OCI-LY7 (cell line): Measurements from ENCODE around the gene SRRM1. TPM values are rescaled to one million over a fixed set of nuclear protein-coding genes. Genes with fewer than 3 reads are reported as not detected.

Experiments
- BruUV-seq: library from RNA; stranded (reverse); fragments of 400-500 nt; replicated peaks from 2 replicates; lab custom pipeline; 2021; lab: Mats Ljungman, UMichigan
- CTCF ChIA-PET: fragments of 300-600 bp; sonication (Branson Sonifier 250); formaldehyde crosslinking; loops from one replicate; lab custom pipeline; 2022; ENCODE audit warnings: antibody characterized with exemption; ENCODE audit not compliant: unreplicated experiment; lab: Charles Lee
- POLR2A ChIA-PET: fragments of 300-600 bp; sonication (Branson Sonifier 250); formaldehyde crosslinking; loops from one replicate; lab custom pipeline; 2022; ENCODE audit warnings: antibody characterized with exemption; lab: Charles Lee
- DNase-seq: peaks from one replicate; pipeline ENCODE4 v3.0.0-alpha.2; 2015; ENCODE audit warnings: low spot score
- H2AFZ ChIP-seq: fragments of 200-600 bp; sonication (generic), shearing (Covaris generic); 2 replicates; pipeline ENCODE4 v1.6.1; 2014; ENCODE audit warnings: mild to moderate bottlenecking, antibody characterized with exemption, low read length, moderate library complexity
- H3K27ac ChIP-seq: fragments of 200-600 bp; sonication (generic); 2 replicates; pipeline ENCODE4 v1.5.1; 2014; ENCODE audit warnings: mixed run types, low read depth, mild to moderate bottlenecking, moderate library complexity, low read length, inconsistent platforms; ENCODE audit not compliant: poor library complexity, severe bottlenecking
- H3K36me3 ChIP-seq: fragments of 200-600 bp; sonication (generic); 2 replicates; pipeline ENCODE4 v1.6.1; 2014; ENCODE audit warnings: mild to moderate bottlenecking, antibody characterized with exemption, low read length, moderate library complexity, mixed read lengths; ENCODE audit not compliant: insufficient read depth
- H3K4me1 ChIP-seq: fragments of 200-600 bp; sonication (generic); 2 replicates; pipeline ENCODE4 v1.5.1; 2014; ENCODE audit warnings: mild to moderate bottlenecking, low read length; ENCODE audit not compliant: insufficient read depth, poor library complexity, severe bottlenecking
- H3K4me2 ChIP-seq: fragments of 200-600 bp; sonication (generic); 2 replicates; pipeline ENCODE4 v1.6.1; 2014; ENCODE audit warnings: mild to moderate bottlenecking, low read length
- H3K4me3 ChIP-seq: fragments of 200-600 bp; sonication (generic); 2 replicates; pipeline ENCODE4 v1.5.1; 2014; ENCODE audit warnings: mild to moderate bottlenecking, low read depth, low read length; ENCODE audit not compliant: poor library complexity, severe bottlenecking
- H3K79me2 ChIP-seq: fragments of 200-600 bp; sonication (generic); 2 replicates; pipeline ENCODE4 v1.6.1; 2016; ENCODE audit warnings: low read depth, mild to moderate bottlenecking, low read length, moderate library complexity, mixed read lengths; ENCODE audit not compliant: insufficient read depth
- H3K9me2 ChIP-seq: fragments of 200-600 bp; sonication (generic); 2 replicates; pipeline ENCODE4 v1.6.1; 2016; ENCODE audit warnings: mild to moderate bottlenecking, low read length, mixed read lengths; ENCODE audit not compliant: insufficient read depth
- H3K9me3 ChIP-seq: fragments of 200-600 bp; sonication (generic); 2 replicates; pipeline ENCODE4 v1.6.1; 2014; ENCODE audit warnings: mild to moderate bottlenecking, mixed run types, low read length, mixed read lengths
- H4K20me1 ChIP-seq: fragments of 200-600 bp; sonication (generic); 2 replicates; pipeline ENCODE4 v1.6.1; 2014; ENCODE audit warnings: mild to moderate bottlenecking, antibody characterized with exemption, low read length, moderate library complexity, mixed read lengths; ENCODE audit not compliant: insufficient read depth
- CTCF ChIP-seq: fragments of 200-600 bp; sonication (generic); conservative IDR thresholded peaks from 2 replicates; pipeline ENCODE4 v1.5.1; 2014; ENCODE audit warnings: mild to moderate bottlenecking, antibody characterized with exemption, low read length, moderate library complexity, mixed read lengths
- EZH2phosphoT487 ChIP-seq: fragments of 200-600 bp; sonication (generic); IDR thresholded peaks from 2 replicates; pipeline ENCODE4 v1.6.1; 2018; ENCODE audit warnings: low read depth, borderline replicate concordance, mild to moderate bottlenecking, mixed run types, antibody characterized with exemption, low read length, moderate library complexity, mixed read lengths
- intact Hi-C: fragments of 100-400 bp; cut with micrococcal nuclease; formaldehyde crosslinking; loops from one replicate; pipeline ENCODE4 v1.10.0; 2022; ENCODE audit not compliant: unreplicated experiment
- total RNA-seq, 2 experiments: library from RNA; depleted of rRNA in 1 of 2; stranded (reverse); fragments of >200 nt in 1 of 2; shearing (Covaris generic) in 1 of 2; gene quantifications; 2 replicates each; pipeline ENCODE4 v1.2.3, GENCODE V29; 2014 to 2022

The SRRM1 gene
- total RNA-seq, 2 experiments from 2014 or later, result 78.5 to 251 TPM

GRCh38 chr1:24652382-24652781 lies 9.3 kb downstream of the SRRM1 start:
- Histone ChIP-seq H3K4me3 (no peak overlapping the region), H3K4me2 (no peak overlapping the region), H3K9me3 (no peaks in the 10 kb centered on the region), H2AFZ (no peak overlapping the region), H3K4me1 (no peaks in the 10 kb centered on the region), H3K79me2 (peaks cover 73% of the 10 kb centered on the region), H3K9me2 (no peaks in the 10 kb centered on the region), H4K20me1 (peaks cover 19% of the 10 kb centered on the region), H3K27ac (no peak overlapping the region), H3K36me3 (peaks cover 100% of the 10 kb centered on the region)
- BruUV-seq, result no TSS peak
- DNase-seq, result no peak
- no peak for TF ChIP-seq EZH2phosphoT487
- intact Hi-C loops, result no loop called here
- ChIA-PET CTCF (no interaction called here), POLR2A (interaction anchor here (0.6 kb wide), 2 partner anchors 459 to 580 kb away, joined by 4 read pairs; no protein-coding TSS in a partner anchor)

- POLR2A ChIA-PET, result interaction anchor here (0.6 to 1.0 kb wide), 2 partner anchors 20 to 47 kb away, joined by 4 read pairs; no protein-coding TSS in a partner anchor
- intact Hi-C loops, result no loop called here
- Histone ChIP-seq H3K79me2 (peaks cover 74% of the 10 kb centered on the region), H3K36me3 (peaks cover 100% of the 10 kb centered on the region), H4K20me1 (0 out of 2 replicates have a peak, but pooled peaks cover 10% of the 10 kb centered on the region), H3K4me2 (no peak overlapping the region), H3K27ac (no peak overlapping the region), H2AFZ (no peak overlapping the region), H3K9me2 (no peaks in the 10 kb centered on the region), H3K9me3 (no peaks in the 10 kb centered on the region), H3K4me1 (no peaks in the 10 kb centered on the region), H3K4me3 (no peak overlapping the region)
- TF ChIP-seq CTCF (no peak), EZH2phosphoT487 (no peak)
- CTCF ChIA-PET, result no interaction called here
- DNase-seq, result no peak
- BruUV-seq, result no TSS peak
These were observed 10.9 kb downstream of the SRRM1 start for GRCh38 chr1:24654010-24654409.

DNA sequence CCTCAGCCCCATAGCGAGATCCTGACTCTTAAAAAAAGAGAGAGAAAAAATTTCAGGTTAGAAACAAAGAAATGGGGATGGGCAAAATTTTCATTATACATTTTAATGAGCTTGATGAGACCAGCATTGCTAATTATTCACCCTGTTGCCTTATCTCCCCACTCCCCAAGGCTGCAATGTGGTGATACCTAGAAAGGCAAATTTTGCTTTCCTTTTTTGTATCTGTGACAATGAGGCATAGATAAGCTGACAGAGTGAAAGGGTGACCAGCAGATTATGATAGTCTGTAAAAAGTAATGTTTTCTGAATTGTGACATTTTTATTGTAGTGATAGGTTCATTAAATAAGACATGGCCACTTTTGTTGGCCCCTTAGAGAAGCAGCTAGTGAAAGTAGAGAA lies 12.9 kb downstream of the SRRM1 start:
- ChIA-PET POLR2A (interaction anchor here (0.6 kb wide), 1 partner anchor 468 kb away, joined by 3 read pairs; no protein-coding TSS in a partner anchor), CTCF (interaction anchor here (0.5 kb wide), 1 partner anchor 335 kb away, joined by 3 read pairs; no protein-coding TSS in a partner anchor)
- H4K20me1 ChIP-seq, result 0 out of 2 replicates have a peak, but pooled peaks cover 7% of the 10 kb centered on the region
- no peak overlapping the region for H3K27ac ChIP-seq
- peaks cover 78% of the 10 kb centered on the region for H3K79me2 ChIP-seq
- peaks cover 99% of the 10 kb centered on the region for H3K36me3 ChIP-seq
- no peaks in the 10 kb centered on the region for H3K4me1 ChIP-seq
- H3K4me2 ChIP-seq, result no peak overlapping the region
- no TSS peak for BruUV-seq
- no peak for DNase-seq
- no peak overlapping the region for H2AFZ ChIP-seq
- H3K9me2 ChIP-seq, result no peaks in the 10 kb centered on the region
- no peak for TF ChIP-seq EZH2phosphoT487
- no peak for TF ChIP-seq CTCF
- no peaks in the 10 kb centered on the region for H3K9me3 ChIP-seq
- no peak overlapping the region for H3K4me3 ChIP-seq
- intact Hi-C loops, result no loop called here
